ENCODE measurements around the gene IFT27.
"Not testable (repeated sequence)": the region's sequence is repeated elsewhere in the genome, so short reads cannot be mapped to it uniquely, and the experiment has no call there.

Gene IFT27

DNA sequence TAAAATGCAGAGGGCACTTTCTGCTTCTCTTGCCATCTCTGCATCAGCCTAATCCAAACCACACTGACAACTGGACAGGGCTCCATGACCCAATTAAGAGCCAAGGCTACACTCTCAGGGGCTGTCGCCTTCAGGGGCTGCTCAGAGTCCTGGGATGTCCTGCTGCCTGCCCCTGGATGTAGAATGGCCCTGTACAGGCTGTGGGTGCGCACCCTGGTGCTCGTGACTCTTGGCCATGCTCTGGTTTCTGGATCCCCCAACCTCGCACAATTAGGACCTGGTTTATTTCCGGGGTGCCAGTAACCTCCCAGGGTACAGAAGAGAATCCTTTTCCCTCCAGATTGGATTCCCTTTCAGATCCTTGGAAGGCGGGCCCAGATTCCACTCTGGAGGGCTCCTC, 11.3 kb downstream of the IFT27 start:
- no peak for DNase-seq

DNA sequence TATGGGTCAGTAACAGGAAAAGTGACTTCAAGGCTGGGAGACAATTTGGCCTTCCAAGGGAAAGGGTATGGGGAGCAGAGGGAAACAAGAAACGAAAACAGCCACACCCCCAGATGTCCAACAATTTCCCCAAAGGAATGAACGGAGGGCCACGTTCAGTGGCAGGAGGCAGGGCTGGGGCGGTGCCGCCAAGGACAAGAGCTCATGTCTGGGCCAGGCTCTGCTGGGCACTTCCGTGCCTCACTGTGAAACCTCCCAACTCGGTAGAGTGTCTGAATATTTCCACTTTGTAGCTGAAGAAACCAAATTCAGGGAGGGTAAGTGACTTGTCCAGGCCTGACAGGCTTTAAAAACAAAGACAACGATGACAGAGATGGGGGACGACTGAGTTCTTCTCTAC, 11.9 kb downstream of the IFT27 start:
- no peak for DNase-seq

DNA sequence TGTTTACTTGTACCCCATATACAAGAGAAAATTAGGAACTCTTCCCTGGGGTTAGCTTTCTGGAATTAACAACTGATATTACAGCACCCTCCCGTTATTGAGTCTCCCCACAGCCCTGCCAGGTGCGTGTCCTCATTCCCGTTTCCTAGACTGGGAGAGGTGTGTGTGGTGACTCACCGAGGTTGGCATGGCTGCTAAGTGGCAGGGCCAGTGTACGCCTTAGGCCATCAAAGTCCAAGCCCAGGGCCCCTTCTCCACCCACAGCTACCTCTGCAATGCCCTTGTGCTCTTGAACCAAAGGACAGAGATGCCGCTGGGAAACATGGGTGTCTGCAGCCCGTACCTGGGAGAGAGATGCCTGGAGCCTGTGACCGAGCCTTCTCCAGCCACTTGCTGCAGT, 12.3 kb downstream of the IFT27 start:
- DNase-seq, result no peak

DNA sequence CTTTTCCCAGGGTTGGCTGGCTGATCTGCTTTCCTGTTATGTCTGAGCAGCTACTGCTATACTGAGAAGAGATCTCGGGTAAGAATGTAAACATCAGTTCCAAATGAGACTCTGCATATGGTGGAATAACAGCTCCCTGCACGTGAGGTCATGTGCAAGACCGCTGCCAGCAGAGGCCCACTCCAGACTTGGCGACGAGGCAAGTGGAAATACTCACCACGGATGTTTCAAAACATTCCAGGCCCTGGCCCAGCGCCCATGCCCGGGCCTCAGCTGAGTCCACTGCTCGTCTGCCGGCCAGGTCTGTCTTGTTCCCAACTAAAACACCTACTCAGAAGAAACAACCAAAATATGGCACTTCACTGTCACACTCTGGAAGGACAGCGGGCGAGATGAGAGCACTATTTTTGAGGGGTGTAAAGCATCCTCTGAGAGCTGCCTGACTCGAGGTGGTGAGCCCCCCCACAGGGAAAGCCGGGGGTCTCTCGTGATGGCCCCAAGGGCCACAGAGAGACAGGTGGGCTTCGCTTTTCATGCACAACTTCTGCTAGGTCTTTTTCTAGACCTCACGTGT, 13.1 kb downstream of the IFT27 start:
- no peak for DNase-seq

DNA sequence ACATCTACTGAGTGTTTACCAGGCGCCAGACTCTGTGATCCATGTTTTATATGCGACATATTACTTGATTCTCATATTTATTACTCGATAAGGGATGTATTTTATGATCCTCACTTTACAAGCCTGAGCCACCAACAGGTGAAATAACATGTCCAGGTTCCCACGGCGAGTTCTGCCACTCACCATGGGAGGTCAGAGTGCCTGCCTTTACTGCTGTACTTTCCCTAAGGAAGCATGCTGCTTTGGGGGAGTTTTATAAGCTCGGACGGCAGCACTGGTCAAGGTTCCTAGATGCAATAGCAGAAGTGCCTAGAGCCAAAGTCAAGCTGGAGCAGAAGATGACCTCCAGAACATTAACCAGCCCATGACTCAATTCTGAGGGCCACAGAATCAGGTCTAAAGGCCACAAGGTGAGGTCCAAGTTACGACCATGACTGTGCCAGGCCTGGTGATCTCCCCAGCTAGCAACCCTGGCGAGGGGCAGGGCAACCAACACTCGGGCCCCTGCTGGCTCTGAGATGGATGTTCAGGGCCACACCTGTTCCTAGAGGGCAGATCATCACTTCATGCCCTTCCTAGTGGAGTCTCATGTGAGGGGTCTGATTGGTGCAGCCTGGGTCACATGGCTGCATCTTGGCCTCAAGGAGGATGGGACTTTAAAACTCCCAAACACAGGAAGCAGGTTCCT, 14.2 kb downstream of the IFT27 start:
- DNase-seq, result no peak

DNA sequence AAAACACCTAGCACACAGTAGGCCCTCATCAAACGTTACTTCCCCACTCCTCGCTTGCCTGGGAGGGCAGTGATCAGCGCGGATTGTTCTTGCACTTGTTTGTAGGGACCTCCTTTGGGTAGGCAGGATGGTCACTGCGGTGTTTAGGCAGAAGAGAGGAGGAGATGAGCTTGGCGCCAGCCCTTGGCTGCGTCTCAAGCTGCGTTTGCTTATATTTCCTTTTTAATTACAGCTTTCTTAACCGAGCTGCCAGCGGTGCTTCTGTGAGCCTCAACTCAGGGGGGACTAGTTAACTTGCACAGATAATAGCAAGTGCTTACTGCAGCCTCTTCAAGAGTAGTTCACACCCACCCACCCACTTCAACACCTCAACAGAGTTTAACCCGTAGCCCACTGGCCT, 15.1 kb downstream of the IFT27 start:
- DNase-seq, result no peak

DNA sequence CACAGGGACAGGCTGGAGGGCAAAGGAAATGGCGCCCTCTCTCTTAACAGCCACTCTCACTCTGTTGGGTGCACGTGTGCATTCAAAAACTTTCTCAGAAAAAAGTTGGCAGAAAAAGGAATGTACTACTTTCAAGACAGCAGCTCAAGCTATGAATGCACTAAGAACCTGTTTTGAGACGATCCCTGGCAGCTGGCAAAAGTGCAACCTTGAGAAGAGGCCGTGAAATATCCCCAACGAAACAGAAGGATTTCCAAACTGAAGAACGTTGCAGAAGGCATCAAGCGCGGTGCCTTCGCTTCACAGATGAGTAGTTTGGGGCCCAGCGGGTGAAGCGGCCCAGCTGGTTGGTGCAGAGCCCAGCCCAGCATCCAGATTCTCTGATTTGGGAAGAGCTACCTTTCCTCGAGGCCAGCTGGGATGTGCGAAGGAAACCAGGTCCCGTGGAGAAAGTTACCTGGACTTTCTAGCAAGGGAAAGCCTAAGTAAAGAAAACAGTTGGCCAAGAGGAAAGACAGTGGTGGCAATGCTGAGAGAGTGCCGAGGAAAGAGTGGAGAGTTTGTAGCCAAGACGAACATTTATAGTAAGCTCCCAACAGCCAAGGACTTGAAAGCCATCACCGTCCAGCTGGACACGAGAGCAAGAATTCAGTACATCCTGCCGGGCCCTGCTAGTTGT, 16.3 kb downstream of the IFT27 start:
- DNase-seq, result no peak

DNA sequence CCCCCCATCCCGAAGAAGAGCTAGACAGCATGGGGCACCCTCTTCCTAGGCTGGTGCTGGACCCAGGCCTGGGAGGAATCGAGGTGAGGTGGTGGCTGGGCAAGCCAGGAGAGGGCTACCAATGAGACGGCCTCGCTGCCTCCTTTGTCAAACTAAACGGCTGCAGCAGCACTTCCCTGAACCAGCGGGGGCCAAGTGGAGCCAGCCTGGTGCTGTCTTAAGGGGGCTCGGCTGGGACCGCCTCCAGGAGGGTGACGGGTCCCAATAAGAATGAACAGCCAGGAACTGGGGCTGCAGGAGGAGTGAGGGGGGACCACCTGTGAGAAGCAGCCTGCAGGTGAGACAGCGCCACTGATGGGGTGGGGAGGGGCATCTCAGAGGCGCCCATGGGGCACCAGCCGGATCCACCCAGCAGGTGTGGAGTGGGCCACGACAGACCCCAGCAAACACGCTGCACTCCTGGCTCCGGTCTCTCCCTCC, 17.1 kb downstream of the IFT27 start:
- no peak for DNase-seq

DNA sequence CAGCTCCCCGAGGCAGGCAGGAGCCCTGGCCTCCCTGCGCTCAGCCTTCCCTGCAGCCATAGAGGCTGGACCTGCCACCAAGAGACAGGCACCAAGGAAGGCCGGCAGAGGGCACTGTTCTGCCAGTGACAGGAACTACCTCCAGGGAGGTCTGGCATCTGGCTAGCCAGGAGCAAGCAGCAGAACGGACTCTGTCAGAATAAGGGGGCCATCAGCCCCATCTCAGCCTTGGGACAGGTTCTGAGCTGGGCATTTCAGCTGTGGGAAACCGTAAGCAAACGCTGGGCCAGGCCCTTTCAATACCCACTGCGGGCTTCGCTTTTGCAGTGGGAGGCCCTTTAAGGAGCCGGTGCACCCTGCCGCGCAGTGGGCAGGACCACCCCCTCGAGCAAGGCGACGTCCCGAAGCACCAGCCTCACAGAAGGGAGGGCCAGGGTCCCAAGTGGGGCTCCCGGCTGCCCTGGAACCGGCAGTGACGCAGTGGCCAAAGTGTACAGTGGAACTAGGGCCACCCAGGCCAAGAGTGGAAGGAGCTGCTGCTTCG, 18.2 kb downstream of the IFT27 start:
- DNase-seq, result no peak

DNA sequence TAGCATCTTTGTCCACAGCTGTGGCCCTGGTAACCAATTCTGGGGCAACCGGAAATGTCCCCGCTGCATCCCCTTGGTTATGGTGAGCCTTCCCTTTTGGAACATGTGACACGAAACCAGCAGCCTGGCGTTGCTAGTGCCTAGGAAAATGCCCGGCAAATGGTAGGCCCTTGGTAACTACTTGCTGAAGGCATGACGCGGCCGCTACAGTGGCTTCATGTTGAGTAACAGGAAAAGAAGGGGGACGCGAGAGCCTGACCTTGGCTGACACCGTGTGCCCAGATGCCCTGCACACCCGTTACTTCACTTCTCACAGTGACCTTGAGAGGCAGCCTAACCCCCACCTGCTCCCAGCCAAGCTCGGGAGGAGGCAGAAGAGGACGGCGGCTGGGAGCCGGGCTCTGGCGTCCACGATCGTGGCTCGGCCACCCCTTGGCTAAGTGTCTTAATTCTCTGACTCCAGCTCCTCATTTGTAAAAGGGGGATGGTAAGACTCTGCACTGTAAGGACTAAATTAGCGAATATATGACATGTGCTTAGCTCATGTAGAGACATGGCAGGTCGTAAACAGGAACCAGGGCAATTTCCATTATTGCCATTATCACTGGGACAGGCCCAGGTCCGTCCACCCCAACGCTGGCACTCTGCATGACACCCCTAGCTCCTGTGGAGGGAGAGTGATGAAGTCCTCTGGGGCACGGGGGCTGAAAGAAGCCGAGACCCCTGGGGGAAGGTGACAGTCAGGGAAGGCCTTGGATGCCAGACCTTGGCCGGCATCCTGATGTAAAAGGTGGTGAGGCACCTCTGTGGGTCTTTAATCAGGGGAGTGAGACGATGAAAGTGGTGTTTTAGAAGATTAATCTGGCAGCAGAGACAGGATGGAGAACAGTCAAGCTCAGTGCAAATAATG, 18.9 kb downstream of the IFT27 start:
- no peak for DNase-seq

DNA sequence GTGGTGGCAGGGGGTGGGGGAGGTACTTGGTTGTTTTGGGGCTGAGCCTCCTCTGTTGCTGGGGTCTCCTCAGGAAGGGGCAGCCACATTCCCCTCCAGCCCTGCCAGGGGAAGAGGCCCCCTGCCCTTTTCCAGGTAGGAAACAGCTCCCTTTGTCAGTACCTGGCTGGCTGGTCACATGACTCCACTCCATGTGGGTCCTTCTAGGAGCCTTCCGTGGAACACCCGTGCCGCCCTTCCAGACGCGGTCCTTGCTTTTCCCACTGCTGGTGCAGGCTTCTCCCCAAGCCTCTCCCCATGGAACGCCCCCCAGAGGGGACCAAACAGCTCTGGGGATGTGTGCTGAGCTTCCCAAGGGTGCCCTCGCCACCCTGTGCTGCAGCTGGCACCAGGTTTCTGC, 19.9 kb downstream of the IFT27 start:
- no peak for DNase-seq

DNA sequence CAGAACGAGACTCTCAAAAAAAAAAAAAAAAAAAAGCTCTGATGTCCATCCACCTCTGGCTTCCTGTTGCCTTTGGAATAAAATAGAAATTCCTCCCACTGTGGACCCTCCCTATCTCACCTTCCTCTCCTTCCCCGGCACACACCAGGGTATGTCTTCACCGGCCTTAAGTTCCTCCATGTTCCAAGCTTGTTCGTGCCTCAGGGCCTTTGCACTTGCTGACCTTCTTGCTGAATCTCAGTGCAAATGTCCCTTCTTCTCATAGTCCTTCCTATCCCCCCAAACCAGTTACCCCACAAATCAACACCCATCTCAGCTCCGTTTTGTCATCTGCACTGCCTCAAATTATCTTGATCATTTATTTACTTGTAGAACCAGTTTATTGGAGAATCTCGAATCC, 20.6 kb downstream of the IFT27 start:
- DNase-seq, result no peak

DNA sequence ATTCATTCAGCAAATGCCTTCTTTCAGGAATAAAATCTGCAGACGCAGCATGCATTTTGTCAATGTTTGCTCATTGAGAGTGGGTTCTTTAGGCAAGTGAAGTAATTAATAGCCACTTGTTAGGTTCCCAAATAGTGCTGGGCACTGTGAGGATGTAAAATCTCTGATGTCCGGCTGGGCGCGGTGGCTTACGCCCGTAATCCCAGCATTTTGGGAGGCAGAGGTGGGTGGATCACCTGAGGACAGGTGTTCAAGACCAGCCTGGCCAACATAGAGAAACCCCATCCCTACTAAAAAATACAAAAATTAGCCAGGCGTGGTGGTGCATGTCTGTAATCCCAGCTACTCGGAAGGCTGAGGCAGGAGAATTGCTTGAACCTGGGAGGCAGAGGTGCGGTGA, 21.0 kb downstream of the IFT27 start:
- DNase-seq, result not testable (repeated sequence)

DNA sequence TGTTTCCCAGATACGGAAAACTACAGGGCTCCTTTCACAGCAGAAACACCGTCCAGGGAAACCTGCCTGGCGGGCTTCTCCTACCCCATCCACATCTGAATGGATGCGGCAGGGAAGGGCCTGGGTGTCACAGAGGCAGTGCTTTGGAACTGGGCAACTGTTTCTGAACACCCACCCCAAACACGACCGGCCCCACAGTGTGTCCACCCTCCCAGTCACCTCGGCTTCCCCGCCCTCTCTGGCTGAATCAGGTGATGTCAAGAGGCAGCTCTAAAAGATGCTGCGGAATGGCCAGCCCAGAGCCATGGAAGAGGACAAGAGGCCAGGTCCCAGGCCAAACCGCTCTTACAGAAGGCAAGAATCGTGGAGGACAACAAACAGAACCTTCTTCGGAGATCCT, 22.0 kb downstream of the IFT27 start:
- no peak for DNase-seq

DNA sequence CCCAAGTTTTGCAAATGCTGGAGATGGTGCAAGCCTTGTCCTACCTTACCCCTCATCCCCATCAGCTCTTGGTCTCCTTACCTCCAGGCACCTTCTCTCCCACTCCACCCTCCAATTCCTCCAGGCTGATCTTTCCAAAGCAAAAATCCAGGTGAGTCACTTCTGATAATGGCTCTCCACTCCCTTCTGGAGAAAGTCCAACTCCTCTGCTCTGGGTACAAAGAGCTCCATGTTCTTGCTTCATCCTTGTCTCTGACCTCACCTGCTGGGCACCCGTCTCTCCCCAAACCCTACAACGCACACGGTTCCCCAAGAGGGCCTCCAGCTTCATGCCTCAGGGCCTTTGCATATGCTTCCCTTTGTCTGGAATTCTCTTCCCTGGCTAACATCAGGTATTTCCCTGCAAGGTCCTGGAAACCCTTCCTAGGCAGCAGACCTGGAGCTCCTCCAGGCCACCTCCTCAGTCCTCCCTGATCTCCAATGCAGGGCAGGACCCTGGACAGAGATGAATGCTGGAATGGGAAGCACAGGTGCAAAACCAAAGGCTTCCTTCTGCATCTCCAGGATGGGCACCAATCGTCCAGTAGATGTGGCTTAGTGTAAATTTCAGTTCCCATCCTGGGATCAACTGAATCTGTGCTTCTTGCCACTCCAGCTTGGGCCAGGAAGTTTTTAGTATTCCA, 22.7 kb downstream of the IFT27 start:
- no peak for DNase-seq

DNA sequence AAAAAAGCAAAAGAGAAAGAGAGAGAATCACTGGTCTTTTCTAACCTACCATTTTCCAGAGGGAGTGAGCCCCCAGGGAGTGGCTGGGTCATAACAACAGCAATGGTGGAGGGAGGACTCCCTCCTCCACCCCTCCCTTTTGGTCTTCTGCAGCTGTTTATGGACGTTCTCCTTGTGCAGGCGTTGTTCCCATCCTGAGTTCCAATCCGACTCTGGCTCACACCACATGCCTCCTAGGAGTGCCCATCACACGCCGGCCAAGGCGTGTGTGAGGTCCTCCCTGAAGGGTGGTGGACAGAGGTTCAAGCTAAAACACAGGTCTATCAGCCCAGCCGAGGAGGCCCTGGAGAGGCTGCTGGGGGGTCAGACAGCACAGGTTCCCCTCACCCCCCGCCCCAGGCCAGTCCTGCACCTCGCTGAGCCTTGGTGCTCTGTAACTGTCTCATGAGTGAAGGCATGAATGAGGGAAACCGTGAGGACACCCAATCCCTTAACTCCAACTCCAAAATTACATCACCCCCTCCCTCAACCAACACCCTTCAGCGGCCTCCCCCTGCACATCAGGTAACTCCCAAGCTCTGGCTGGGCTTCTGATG, 29.4 kb downstream of the IFT27 start:
- DNase-seq, result no peak

DNA sequence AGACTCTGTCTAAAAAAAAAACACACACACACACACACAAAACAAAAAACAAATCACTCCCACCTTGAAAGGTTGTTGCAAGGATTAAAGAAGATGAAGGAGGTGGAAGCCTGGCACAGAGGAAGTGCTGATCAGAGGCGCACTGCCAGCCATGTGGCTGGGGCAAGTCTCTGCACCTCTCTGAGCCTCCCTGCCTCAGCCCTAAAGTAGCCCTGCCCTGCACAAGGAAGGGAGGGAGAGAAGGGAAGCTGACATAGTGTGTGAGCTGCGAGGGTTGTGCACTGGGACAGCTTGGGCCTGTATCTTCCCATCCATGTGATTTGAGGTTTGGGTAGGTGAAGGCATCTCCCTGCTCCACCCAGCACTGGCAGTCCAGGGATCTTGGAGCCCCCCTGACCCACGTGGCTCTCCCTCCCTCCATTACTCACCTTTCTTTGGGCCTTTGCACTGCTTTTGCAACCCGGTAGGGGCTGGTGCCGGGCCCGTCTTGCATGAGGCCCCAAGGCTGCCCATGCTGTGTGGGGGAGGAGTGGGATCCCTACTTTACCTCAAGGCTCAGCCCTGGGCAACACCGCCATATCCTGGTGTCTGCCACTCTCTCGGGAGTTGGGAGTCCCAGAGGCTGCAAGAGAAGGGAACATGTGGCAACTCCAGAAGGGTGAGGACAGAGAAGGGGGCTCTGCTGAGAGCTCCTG, 30.5 kb downstream of the IFT27 start:
- no peak for DNase-seq

DNA sequence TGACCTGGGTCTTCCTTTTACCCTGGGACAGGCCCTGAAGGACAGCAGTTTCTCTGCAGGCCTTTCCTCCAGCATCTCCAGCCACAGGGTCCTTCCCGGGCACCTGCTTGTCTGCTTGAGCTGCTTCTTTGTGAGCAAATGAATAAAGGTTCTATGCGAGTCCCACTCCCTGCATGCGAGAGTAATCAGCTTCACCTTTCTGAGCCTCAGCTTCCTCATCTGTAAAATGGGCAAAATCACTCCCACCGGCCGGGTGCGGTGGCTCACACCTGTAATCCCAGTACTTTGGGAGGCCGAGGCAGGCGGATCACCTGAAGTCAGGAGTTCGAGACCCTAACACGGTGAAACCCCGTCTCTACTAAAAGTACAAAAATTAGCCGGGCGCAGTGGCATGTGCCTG, 31.1 kb downstream of the IFT27 start:
- DNase-seq, result no peak

DNA sequence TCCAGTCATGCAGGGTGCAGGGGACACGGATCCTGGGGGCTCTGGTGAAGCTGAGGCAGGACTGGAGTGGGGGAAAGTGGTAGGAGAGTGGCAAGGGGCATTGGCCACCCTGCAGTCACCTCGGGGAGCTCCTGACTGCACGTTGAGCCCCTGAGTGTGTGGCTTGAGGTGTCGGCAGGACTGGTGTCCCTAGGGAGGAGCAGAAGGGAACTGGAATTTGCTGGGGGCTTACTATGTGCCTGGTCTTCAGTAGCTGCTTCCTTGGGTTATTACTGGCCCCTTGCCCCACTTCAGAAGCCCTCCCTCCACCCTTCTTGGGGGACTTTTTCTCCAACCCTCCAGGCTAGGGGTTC, 31.5 kb downstream of the IFT27 start:
- DNase-seq, result no peak

DNA sequence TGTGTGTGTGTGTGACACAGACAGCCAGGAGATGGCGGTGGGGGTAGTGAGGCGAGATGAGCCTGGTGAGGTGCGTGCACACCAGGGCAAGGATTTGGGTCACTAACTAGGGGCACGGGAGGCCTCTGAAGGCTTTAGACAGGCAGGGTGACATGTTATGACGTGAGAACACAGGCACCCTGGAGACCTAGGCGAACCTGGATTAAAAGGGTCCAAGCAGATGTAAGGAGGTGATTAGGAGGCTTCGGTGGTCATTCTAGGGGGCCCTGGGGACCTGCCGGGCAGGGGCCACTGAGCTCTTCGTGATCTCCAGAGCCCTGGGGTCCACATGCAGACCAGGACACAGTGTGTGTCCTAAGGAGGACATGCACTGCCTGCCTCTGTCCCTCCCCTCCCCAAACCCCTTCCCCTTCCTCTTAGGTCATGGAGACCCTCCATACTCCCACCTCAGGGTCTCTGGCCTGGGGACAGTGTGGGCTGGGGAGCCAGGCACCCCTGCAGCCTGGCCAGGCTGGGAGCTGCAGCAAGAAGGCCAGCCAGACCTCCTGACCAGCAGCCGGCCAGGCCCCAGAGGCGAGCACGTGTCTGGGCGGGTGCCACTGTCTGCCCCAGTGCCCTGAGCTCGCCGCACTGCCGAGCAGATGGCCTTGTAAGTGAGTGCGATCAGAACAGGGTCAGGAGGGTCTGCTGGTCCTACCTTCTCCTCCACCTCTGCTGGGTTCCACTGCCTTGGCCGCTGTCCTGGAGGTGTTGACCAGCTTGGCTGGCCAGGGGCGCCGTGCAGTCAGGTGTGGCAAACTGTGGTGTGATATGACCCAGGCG, 32.1 kb downstream of the IFT27 start:
- no peak for DNase-seq

DNA sequence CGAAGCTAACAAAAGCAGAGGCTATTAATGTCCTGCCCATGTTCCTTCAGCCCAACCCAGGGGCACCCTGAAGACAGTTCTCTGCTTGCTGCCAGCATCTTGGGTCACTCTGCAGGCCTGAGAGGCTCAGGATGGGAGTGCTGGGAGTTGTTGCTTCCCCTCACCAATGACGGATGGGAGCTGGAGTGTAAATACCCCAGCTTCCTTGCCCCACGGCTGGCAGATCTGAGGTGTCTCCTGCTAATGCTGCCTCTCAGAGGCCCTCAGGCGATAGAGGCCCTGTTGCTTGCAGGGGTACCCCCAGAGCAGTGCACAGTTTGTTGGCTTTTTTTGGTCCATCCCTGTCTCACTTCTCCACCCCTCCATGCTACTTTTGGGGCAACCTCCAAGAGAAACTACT, 32.9 kb downstream of the IFT27 start:
- no peak for DNase-seq
